Left lung (tissue), 10 donors: ENCODE results near the gene GSTM2. TPM values are rescaled to one million over a fixed set of nuclear protein-coding genes. Genes with fewer than 3 reads are reported as not detected.

Experiments used
- ATAC-seq: fragments of 200-7000 bp; cut with Tn5 transposase; one replicate; pipeline ENCODE4 v1.9.1; 2020; ENCODE audit warnings: moderate library complexity
- DNase-seq, 4 donors: peaks; one replicate each; pipeline ENCODE4 v3.0.0-alpha.2; 2013 to 2020
- H3K27ac ChIP-seq, 2 donors: fragments of 200-600 bp; sonication (generic) in 1 of 2; one replicate each; pipeline versions ENCODE4 v1.5.0 to v1.8.0; 2020 to 2021
- H3K27me3 ChIP-seq, 2 donors: fragments of 200-600 bp; sonication (generic) in 1 of 2; one replicate each; pipeline versions ENCODE4 v1.5.0 to v1.8.0; 2020 to 2021
- H3K36me3 ChIP-seq, 2 donors: fragments of 200-600 bp; sonication (generic) in 1 of 2; one replicate each; pipeline versions ENCODE4 v1.5.0 to v1.8.0; 2020 to 2021
- H3K4me1 ChIP-seq, 2 donors: fragments of 200-600 bp; one replicate each; pipeline ENCODE4 v1.8.0; 2021
- H3K4me3 ChIP-seq, 2 donors: fragments of 200-600 bp; sonication (generic) in 1 of 2; one replicate each; pipeline versions ENCODE4 v1.5.0 to v1.8.0; 2020 to 2021; ENCODE audit warnings: mild to moderate bottlenecking in 1 of 2
- H3K9me3 ChIP-seq, 2 donors: fragments of 200-600 bp; sonication (generic) in 1 of 2; one replicate each; pipeline versions ENCODE4 v1.5.0 to v1.8.0; 2020 to 2021
- CTCF ChIP-seq, 2 donors: fragments of 200-600 bp; sonication (generic) in 1 of 2; IDR thresholded peaks; one replicate each; pipeline versions ENCODE4 v1.5.0 to v1.8.0; 2021; ENCODE audit warnings: antibody characterized with exemption in 2 of 2
- intact Hi-C, 2 donors: fragments of 100-400 bp; cut with DNase I; formaldehyde crosslinking; loops; one replicate each; pipeline versions ENCODE4 v1.11.2 to v1.14.2; 2022
- polyA plus RNA-seq, 6 donors: library from polyadenylated mRNA; unstranded; fragments of 120-200 nt; gene quantifications; one replicate each; pipeline ENCODE4 v1.2.1, GENCODE V29; 2013; ENCODE audit not compliant: insufficient read length in 6 of 6
- total RNA-seq, 2 donors: library from RNA; stranded (reverse); fragmentation: NEBNext Ultra II Directional; extraction: Animal tissue kit (Norgen Biotek cat#: 25700); gene quantifications; one replicate each; pipeline ENCODE4 v1.2.1, GENCODE V29; 2021
- donor health status: DM: no; HTN: yes; CAD: no.
- donor health status: DM: no; HTN: no; CAD: no.

Gene GSTM2
- total and polyA plus RNA-seq, 8 donors: 25.4 to 281 (median 225) TPM

DNA sequence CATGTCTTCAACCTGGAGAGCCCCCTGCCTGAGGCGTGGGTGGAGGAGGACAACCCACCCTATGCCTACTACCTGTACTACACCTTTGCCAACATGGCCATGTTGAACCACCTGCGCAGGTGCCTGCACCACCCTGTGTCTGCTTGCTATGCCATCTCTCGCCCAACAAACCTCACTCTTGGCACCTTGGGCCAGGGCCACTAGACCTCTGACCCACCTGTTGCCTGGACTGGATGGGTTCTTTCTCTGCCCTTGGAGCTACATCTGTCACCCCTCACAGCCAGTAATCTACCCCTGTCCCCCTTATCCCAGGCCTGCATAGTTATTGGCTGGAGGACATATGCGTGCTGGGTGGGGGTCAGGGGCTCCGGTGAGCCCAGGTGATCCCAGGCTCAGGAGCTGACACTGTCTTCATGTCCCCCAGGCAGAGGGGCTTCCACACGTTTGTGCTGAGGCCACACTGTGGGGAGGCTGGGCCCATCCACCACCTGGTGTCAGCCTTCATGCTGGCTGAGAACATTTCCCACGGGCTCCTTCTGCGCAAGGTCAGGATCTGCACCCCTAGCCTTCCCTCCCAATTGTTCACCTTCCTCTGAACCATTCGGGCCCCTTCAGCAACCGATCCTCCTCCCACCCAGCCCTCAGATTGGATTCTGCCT lies 38.4 kb upstream of the GSTM2 start:
- Histone ChIP-seq H3K9me3 (no peaks in the 10 kb centered on the region), H3K4me3 (no peak overlapping the region), H3K4me1 (peaks cover 0 to 5% of the 10 kb centered on the region in 2 donors), H3K36me3 (peaks cover 0 to 76% of the 10 kb centered on the region in 2 donors), H3K27ac (no peak overlapping the region), H3K27me3 (no peaks in the 10 kb centered on the region)
- intact Hi-C loops: no loop called here
- TF ChIP-seq CTCF (IDR thresholded peaks at IDR 0.05): no peak
- DNase-seq (no peak), ATAC-seq (no peak)

GRCh38 chr1:109630081-109630897 lies 37.6 kb upstream of the GSTM2 start:
- Histone ChIP-seq H3K9me3 (no peaks in the 10 kb centered on the region), H3K27ac (no peak overlapping the region), H3K27me3 (no peaks in the 10 kb centered on the region), H3K4me1 (peaks cover 0 to 3% of the 10 kb centered on the region in 2 donors), H3K36me3 (peaks cover 0 to 74% of the 10 kb centered on the region in 2 donors), H3K4me3 (no peak overlapping the region)
- intact Hi-C loops: no loop called here
- peak; percentile 22 to 29 for TF ChIP-seq CTCF (IDR thresholded peaks at IDR 0.05)
- ATAC-seq (no peak), DNase-seq (peak in 1 of 4 donors; percentile 64)

DNA sequence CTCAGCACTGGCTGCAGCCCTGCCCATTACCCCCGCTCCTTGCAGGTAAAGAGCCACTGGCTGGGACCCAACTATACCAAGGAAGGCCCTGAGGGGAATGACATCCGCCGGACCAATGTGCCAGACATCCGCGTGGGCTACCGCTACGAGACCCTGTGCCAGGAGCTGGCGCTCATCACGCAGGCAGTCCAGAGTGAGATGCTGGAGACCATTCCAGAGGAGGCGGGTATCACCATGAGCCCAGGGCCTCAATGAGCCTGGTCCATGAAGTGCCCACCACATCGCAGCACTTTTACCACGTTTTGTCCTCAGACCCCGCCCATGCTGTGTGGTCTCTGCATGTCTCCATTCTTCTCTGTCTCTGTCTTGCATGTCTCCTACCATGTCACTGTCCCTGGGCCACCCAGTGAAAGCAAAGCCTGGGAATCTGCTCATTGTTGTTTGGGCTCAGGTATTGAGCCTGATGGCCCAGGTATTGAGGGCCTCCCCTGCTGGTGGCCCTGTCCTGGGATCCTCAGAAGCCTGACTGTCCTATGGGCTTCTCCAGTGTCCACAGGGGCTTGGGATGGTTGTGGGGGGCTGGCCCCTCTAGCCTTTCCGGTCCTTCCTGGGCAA lies 36.9 kb upstream of the GSTM2 start:
- Histone ChIP-seq H3K4me1 (peaks cover 2 to 3% of the 10 kb centered on the region in 2 donors), H3K36me3 (peaks cover 0 to 67% of the 10 kb centered on the region in 2 donors), H3K27ac (no peak overlapping the region), H3K9me3 (no peaks in the 10 kb centered on the region), H3K27me3 (no peaks in the 10 kb centered on the region), H3K4me3 (no peak overlapping the region)
- no peak for DNase-seq
- intact Hi-C loops: no loop called here
- no peak for TF ChIP-seq CTCF (IDR thresholded peaks at IDR 0.05)
- no peak for ATAC-seq

- H3K4me1 ChIP-seq: peaks cover 7 to 8% of the 10 kb centered on the region in 2 donors
- no peaks in the 10 kb centered on the region for H3K27me3 ChIP-seq
- intact Hi-C loops: no loop called here
- no peak overlapping the region for H3K27ac ChIP-seq
- no peak for TF ChIP-seq CTCF (IDR thresholded peaks at IDR 0.05)
- ATAC-seq: no peak
- H3K9me3 ChIP-seq: no peaks in the 10 kb centered on the region
- DNase-seq: no peak
- peaks cover 0 to 59% of the 10 kb centered on the region in 2 donors for H3K36me3 ChIP-seq
- no peak overlapping the region for H3K4me3 ChIP-seq
Measured at GRCh38 chr1:109631513-109632505, 36.0 kb upstream of the GSTM2 start.
